HG03342 (cell line): Measurements from ENCODE around the gene ERBIN.

Source experiments
- ATAC-seq: cut with Tn5 transposase; IDR thresholded peaks from one replicate; pipeline ENCODE4 v1.9.1; 2021; ENCODE audit warnings: mild to moderate bottlenecking, moderate library complexity; ENCODE audit not compliant: unreplicated experiment

Gene ERBIN

DNA sequence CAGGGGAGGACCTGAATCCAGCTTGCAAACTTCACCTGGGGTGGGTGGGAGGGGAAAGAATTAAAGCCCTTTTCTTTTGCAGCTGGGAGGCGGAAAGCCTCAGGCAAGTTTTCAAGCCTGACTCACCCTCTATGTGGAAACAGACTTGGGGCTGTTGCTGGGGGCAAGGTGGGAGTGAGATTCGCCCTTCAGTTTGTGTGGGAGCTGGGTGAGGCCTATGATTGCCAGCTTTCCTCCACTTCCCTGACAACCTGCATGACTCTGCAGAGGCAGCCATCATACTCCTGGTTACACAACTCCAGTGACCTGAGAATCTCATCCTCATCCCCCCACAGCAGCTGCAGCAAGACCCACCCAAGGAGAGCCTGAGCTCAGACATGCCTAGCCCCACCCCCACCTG is 174.5 kb downstream of the ERBIN start:
- ATAC-seq = no peak

DNA sequence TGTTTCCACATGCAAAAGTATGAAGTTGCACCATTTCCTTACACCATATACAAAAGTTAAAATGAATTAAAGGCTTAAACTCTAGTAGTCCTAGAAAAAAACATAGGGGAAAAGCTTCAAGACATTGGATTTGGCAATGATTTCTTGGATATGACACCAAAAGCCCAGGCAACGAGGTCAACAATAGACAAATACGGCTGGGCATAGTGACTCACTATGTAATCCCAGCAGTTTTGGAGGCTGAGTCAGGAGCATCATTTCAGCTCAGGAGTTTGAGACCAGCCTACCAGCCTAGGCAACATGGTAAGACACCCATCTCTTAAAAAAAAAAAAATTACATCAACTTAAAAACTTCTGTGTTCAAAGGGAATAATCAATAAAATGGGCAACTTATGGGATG is 186.8 kb downstream of the ERBIN start:
- ATAC-seq = no peak

DNA sequence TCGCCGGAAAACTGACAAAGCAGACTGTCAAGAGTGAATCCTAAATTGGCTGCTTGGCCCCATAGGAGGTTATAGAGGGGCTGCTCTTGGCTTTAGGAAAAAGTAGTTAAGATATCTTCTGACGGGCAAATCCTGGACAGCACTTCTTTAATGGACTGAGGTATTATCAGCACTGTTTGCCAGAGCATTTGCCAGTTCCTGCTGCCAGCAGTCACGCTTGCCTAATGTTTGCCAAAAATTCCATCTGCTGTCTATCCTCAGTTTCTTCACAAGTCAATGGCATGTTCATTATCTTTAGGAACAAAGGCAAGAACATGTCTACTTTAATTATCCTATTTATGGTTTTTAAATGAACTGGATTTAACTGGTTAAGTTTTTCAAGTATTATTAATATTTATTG is 191.9 kb downstream of the ERBIN start:
- no peak for ATAC-seq

DNA sequence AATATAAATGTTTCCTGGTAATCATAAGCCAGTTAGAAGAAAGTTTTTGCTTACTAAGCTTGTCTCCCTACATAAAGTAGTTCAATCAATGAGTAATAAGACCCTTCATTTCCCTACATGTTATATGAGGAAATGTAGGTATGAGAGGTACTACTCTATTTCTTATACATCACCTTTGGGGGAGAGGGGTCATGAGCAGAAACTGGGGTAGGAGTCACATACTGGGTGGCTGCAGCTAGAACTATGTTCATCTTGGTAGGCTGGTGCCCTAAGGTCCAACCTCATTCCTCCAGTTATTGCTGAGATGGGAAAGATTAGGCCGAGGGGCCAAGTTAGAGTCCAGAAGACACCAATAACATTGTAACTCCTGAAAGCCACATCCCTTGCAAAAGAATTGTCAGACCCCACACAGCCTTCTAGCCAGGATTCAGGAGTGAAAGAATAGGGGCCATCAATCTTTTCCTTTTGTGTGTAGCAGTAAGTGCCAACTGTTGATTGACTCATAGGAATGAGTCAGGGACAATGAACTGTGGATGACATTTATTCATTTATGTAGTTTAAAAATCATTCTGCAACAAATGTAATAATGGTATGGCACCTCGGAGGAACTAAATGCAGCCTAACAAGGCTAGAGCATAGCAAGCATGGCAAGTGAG is 196.1 kb downstream of the ERBIN start:
- no peak for ATAC-seq

DNA sequence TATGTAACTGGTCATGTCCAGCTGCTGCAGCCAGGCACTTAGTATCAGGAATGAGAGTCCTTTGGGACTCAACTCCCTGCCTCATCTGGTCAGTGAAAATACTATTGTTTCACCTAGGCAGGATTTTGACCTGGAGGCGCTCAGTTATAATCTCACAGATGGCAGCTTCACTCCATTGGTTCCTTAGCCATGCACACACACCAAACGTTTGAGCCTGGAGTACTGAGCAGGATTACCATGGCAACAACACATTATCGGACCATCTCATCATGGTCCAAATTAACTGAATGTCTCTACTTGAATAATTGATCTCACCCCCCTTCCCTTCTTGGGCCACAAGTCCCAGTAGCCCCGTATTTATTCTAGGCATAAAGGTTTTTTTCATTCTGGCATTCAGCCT is 202.8 kb downstream of the ERBIN start:
- ATAC-seq = no peak

DNA sequence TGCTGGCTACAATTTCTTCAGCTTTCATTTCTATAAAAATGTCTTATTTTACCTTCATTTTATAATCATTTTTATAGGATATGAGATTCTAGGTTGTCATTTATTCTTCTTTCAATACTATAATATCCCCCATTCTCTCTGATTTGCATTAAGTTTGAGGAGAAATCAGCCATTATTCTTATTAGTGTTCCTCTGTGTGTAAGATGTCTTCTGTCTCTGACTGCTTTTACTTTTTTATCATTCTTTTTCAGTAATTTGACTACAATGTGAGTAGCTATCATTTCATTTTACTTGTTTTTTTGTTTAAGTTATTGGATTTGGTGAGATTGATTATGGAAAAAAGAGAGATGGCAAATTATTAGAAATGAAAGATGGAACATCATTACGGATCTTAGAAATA is 204.1 kb downstream of the ERBIN start:
- no peak for ATAC-seq
